NCI-H774 (cell line): ENCODE data around the gene GEMIN7.
"Not testable (repeated sequence)": the region's sequence is repeated elsewhere in the genome, so short reads cannot be mapped to it uniquely, and the experiment has no call there.

Experiments
- DNase-seq: peaks from one replicate; lab custom pipeline; 2025; lab: John Stamatoyannopoulos, UW

Gene GEMIN7

GRCh38 chr19:45104658-45105349 is 25.7 kb downstream of the GEMIN7 start:
- DNase-seq = no peak

DNA sequence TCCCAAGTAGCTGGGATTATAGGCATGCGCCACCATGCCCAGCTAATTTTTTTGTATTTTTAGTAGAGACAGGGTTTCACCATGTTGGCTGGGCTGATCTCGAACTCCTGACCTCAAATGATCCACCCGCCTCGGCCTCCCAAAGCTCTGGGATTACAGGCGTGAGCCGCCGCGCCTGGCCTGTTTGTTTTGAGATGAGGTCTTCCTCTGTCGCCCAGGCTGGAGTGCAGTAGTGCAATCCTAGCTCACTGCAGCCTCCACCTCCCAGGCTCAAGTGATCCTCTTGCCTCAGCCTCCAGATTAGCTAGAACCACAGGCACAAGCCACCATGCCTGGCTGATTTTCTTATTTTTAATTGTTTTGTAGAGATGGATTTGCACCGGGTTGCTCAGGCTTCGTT is 27.3 kb downstream of the GEMIN7 start:
- DNase-seq = not testable (repeated sequence)

- no peak for DNase-seq
Observed at GRCh38 chr19:45107621-45108150, 28.6 kb downstream of the GEMIN7 start.

DNA sequence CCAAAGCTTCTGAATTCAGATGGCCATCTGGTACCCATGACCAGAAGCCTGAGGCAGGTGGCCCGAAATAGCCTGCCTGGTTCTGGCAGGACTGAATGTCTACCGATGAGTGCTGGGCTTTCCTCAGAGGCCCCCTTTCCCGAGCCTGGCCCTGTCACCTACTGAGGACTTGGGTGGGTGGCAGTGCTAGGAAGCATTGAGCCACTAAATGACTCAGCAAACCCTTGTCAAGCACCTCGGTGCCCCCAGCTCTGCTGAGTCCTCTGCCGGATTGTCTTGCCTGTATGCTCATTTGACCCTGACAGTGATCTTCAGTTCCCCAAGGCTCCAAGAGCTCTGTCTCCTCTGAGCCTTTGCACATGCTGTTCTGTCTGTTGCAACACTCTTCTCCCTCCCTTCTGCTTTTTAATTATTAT is 31.8 kb downstream of the GEMIN7 start:
- no peak for DNase-seq

DNA sequence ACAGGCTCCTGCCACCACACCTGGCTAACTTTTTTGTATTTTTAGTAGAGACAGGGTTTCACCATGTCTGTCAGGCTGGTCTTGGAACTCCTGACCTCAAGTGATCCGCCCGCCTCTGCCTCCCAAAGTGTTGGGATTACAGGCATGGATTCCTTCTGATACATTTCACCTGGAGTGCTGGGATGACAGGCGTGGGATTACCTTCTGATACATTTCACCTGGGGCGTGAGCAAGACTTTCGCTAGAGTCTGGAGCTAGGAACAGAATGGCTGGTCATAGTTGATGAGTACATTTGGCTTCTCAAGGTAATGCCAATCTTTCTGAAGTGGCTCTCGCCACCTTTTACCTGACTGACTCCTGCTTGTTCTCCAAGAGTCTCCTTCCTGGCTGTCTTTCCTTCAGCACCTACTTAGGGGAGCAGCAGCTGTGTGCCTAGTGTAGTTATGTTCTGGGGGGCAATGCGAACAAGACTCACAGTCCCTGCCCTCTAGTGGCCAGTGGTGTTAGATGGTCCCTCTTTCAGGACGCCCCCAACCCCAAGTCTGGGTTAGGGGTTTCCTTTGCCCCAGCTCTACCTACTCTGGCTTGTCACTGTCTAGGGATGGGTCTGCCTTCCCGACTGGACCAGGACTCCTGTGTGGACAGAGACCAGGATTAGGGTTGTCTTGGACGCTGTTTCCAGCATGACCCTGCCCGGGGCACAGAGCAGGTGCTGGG is 33.2 kb downstream of the GEMIN7 start:
- DNase-seq = no peak

DNA sequence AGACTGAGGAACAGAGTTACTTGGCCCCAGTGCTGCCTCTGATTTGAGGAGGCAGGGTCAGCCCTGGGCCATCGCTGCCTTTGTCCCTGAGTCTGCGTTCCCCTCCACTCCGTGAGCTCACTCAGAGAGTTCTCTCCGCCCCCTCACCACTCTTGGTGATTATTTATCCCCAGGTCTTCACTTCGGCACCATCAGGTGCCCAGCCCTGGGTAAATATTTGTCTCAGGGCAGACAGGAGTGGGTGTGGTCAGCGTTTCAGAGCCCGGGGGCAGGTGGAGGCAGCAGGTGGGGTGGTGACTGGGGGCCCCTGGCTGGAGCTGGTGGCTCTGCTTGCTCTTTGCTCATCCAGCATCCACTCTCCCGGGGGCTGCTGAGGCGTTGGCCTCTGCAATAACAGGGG is 34.6 kb downstream of the GEMIN7 start:
- DNase-seq = peak; percentile 91

- no peak for DNase-seq
Observed at GRCh38 chr19:45114116-45114515, 35.1 kb downstream of the GEMIN7 start.

DNA sequence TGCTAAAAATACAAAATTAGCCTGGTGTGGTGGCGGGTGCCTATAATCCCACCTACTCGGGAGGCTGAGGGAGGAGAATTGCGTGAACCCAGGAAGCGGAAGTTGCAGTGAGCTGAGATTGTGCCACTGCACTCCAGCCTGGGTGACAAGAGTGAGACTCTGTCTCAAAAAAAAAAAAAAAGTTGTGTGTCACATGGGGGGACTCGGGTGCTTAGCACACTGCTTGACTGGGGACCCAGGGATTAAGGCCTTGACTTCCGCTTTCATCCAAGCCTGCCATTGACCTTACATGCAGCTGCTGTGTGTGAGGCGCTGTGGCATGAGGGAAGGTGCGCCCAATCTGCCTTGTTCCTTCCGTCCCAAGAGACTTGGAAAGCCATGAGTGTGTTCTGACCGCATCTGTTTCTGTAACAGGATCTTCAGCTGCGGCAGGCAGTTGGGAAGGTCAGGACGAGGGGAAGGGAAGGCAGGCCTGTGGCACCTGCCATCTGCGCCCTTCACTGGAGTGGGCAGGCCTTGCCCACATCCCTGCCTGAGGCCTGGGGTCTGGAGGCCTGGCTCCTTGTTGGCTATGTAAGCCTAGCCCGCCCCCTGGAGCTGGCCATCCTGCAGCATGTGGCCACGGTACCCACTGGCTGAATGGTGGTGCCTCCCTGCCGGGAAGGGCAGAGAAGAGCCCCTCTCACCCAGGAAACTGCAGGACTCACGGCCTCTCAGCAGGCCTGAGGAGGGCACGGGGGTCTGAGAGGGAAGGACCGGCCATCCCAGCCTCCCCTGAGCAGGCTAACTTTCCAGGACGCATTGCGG is 37.0 kb downstream of the GEMIN7 start:
- no peak for DNase-seq

DNA sequence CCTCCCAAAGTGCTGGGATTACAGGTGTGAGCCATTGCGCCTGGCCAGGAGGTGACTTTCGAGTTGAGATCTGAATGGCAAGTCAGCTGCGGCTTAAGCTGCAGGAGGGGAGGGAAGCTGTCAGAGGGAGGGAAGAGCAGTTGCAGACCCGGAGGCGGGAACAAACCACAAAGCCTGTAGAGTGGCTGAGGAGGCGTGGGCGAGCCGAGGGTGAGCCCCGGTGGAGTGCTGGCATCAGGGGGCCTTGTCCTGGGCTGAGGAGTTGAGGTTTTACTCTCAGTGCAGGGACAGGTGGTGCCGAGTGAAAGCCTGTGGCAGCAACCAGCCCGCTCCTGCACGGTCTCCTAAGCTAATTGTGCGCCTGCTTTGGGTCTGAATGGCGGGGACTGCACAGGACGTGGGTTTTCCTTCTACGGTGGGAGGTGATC is 38.1 kb downstream of the GEMIN7 start:
- DNase-seq = no peak

GRCh38 chr19:45117671-45118070 is 38.6 kb downstream of the GEMIN7 start:
- DNase-seq = no peak

GRCh38 chr19:45118106-45118505 is 39.0 kb downstream of the GEMIN7 start:
- DNase-seq = no peak

DNA sequence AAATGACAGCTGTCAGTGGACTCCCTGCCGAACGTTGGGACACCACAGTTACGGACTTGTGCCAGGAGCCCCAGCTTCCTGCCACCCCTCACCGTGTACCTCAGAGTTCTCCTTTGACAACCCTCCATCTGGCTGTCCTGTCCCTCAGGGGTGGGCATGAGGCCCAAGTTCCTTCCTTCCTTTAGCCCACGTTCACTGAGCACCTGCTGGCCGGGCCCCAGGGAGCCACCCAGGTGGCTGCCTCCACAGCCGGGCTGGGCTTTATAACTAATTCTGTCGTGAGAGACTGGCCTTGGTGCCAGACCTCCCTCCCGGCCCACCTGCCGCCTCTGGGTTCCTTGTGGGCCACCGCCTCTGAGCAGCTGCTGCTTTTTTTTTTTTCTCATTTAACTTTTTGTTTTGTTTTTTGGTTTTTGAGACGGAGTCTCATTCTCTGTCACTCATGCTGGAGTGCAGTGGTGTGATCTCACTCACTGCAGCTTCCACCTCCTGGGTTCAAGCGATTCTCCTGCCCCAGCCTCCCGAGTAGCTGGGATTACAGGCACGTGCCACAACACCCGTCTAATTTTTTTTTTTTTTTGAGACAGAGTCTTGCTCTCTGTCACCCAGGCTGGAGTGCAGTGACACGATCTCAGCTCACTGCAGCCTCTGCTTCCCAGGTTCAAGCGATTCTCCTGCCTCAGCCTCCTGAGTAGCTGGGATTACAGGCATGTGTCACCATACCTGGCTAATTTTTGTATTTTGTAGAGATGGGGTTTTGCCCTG is 39.7 kb downstream of the GEMIN7 start:
- not testable (repeated sequence) for DNase-seq

GRCh38 chr19:45119582-45119981 is 40.5 kb downstream of the GEMIN7 start:
- no peak for DNase-seq

DNA sequence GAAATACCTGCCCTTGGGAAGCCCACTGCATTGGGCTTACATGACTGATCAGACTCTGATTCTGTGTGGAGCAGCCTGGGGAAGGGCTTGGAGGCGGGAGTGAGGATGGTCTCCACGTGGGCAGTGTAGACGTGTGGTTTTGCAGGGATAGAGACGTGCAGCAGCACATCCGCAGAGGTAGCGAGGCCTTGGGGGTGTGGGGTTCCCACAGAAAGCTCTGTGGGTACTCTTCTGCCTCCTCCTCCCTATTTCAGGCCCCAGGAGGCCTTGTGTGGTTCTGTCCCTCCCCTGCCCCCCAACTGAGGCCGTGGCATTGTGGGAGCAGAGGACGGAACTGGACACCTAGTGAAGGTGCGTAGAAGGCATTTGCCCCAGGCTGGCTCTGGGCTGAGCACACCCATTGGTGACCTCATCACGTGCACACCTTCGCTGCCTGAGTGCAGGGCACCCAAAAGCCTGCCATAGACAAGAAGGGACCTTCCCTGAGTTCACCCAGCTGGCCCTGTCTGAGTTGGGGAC is 42.8 kb downstream of the GEMIN7 start:
- no peak for DNase-seq

DNA sequence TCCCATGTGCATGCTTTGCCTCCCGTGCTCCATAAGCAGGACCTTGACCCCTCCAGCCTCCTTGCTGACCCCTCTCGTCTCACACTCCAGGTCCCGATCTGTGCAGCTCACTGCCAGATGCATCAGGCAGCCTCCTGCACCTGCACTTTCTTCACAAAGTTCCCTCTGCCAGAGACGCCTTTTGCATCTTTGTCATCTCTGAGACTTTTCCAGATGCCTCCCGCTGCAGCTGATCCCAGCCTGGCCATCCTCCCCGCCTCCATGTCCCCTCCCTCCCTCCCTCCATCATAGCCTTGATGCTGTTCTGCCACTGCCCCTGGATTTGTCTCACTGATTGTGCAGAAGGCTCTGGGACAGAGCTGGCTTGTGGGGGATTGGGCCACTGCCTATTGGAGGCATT is 43.8 kb downstream of the GEMIN7 start:
- DNase-seq = no peak

DNA sequence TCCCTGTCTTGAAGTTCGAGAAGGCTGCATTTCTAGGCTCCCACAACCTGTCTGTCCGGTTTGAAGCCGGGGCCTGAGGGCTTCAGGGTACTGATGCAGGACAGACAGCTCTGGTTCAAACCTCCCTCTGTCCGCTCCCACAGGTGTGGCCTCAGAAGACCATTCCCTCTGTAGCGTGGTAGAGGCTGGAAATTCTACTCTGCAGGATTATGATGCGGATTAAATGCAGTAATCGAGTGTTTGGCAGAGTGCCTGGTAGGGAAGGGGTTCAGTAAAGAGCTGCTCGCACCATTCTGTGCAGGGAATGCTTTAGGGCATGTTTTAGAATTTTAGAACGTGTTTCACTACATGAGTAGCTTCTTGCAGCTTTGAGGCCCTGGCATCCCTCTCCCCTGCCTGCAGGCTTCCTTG is 44.4 kb downstream of the GEMIN7 start:
- DNase-seq = no peak

- DNase-seq = no peak
Observed at GRCh38 chr19:45124021-45124420, 45.0 kb downstream of the GEMIN7 start.

DNA sequence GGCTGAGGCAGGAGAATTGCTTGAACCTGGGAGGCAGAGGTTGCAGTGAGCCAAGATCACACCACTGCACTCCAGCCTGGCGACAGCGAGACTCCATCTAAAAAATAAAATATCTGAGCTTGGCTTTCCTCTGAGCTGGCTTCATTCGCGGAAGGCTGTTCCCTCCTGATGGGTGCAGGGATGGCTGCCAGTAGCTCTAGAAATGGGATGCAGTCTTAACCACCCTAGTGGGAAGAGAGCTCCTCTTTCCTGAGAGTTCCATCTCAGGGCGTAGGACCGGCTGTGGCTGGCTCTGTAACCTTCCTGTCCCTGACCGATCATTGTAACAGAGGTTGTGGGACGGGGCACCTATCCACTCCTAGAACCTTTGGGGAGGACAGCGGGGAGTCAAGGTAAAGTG is 46.3 kb downstream of the GEMIN7 start:
- no peak for DNase-seq

GRCh38 chr19:45125975-45126493 is 47.0 kb downstream of the GEMIN7 start:
- peak; percentile 40 for DNase-seq

DNA sequence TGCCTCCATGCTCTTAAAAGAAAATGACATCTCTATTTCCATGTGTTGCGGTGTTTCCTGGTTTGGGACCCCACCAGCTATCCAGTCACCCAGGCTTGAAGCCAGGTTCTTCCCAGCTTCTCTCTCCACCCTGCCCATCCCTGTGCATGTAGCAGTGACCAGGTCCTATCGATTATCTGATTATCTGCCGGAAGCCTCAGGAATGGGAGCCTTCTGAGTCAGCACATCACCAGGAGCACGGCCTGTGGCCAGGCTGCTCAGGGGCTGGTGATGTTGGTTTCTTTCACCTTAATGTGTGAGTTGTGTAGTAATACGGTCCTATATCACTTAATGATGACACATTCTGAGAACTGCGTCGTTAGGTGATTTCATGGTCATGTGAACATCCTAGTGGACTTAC is 47.6 kb downstream of the GEMIN7 start:
- no peak for DNase-seq

DNA sequence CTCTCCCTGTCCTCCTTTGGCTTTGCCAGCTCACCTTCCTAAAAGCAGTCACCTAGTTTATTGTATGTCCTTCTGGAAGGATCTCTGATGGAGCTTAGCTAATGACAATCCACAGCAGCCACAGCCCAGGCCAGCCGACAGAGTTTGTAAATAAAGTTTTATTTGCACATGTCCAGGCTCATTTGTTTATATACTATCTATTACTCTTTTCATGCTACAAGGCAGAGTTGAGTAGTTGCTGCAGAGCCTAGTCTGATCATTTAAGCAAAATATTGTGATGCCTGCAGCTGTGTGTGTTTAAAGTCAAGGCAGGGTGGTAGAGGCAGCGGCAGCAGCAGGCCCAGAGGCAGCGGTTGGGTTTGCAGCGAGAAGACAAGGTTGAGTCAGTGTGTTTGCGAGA is 49.1 kb downstream of the GEMIN7 start:
- DNase-seq = peak; percentile 19
